ENCODE data around the gene GNAQ. TPM values are rescaled to one million over a fixed set of nuclear protein-coding genes. Genes with fewer than 3 reads are reported as not detected.
A peak's percentile ranks its signal among the peaks of the same experiment; 100 is the strongest.

GNAQ gene
- total and polyA plus RNA-seq, 9 donors: 22.0 to 72.2 (median 53.1) TPM

DNA sequence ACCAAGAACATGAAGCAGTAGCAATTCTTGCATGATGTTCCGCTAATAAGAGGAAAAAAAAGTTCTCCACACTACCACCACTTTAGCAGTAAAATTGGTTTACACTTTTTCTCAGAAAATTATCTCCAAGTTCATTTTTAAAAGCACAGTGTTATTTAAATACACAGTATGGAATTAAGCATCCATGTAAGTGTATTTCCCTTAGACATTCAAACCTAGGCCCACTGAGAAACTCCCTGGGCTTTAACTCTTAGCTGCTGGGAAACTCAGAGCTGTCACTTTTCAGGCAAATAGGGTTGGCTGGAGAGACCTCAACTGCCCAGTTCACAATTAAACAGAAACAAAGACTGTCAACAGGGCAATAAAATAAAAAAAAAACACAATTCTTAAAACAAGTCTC is 2.7 kb downstream of the GNAQ start:
- H3K9me3 ChIP-seq: no peaks in the 10 kb centered on the region
- no peaks in the 10 kb centered on the region for H3K36me3 ChIP-seq
- H3K4me1 ChIP-seq (ENCODE audit: insufficient read depth): peaks cover 6% of the 10 kb centered on the region
- H3K27me3 ChIP-seq: no peaks in the 10 kb centered on the region
- intact Hi-C loops (cut with DNase I): no loop called here
- no peak for DNase-seq
- WGBS, 3 donors: 33 to 52% (median 48%) methylated on average over 1 of the region's 1 CpG
- TF ChIP-seq, protein P1, sequence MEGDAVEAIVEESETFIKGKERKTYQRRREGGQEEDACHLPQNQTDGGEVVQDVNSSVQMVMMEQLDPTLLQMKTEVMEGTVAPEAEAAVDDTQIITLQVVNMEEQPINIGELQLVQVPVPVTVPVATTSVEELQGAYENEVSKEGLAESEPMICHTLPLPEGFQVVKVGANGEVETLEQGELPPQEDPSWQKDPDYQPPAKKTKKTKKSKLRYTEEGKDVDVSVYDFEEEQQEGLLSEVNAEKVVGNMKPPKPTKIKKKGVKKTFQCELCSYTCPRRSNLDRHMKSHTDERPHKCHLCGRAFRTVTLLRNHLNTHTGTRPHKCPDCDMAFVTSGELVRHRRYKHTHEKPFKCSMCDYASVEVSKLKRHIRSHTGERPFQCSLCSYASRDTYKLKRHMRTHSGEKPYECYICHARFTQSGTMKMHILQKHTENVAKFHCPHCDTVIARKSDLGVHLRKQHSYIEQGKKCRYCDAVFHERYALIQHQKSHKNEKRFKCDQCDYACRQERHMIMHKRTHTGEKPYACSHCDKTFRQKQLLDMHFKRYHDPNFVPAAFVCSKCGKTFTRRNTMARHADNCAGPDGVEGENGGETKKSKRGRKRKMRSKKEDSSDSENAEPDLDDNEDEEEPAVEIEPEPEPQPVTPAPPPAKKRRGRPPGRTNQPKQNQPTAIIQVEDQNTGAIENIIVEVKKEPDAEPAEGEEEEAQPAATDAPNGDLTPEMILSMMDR (IDR thresholded peaks at IDR 0.05): no peak
- TF ChIP-seq POLR2A (IDR thresholded peaks at IDR 0.05) (no peak), EP300 (IDR thresholded peaks at IDR 0.05) (no peak)
- H3K27ac ChIP-seq: peak overlapping the region in 1 of 2 donors; percentile 96
- peak overlapping the region; percentile 20 for H3K4me3 ChIP-seq

DNA sequence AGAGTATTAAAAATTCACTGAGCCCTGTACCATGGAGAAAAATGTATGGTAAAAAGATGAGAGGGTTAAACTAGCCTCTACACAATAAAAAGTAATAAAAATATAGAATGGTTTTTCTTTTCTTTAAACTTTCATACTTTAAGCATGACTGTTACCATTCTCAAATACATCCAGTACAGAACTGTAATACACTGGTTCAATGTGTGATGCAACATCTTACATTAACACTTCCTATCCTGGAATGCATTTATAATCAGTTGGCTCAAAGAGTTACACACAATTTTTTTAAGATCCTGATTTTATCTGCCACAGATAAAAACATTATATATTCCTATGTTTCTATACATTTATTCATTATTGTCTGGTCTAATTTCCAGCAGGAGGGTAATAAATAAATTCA is 4.7 kb downstream of the GNAQ start:
- Histone ChIP-seq H3K4me3 (no peak overlapping the region), H3K36me3 (no peaks in the 10 kb centered on the region), H3K27me3 (no peaks in the 10 kb centered on the region), H3K4me1 (ENCODE audit: insufficient read depth) (peaks cover 6% of the 10 kb centered on the region), H3K27ac (no peak overlapping the region), H3K9me3 (no peaks in the 10 kb centered on the region)
- no peak for DNase-seq
- intact Hi-C loops (cut with DNase I): no loop called here
- TF ChIP-seq, protein P1 (IDR thresholded peaks at IDR 0.05): no peak
- TF ChIP-seq EP300 (IDR thresholded peaks at IDR 0.05): no peak
- no peak for TF ChIP-seq POLR2A (IDR thresholded peaks at IDR 0.05)

DNA sequence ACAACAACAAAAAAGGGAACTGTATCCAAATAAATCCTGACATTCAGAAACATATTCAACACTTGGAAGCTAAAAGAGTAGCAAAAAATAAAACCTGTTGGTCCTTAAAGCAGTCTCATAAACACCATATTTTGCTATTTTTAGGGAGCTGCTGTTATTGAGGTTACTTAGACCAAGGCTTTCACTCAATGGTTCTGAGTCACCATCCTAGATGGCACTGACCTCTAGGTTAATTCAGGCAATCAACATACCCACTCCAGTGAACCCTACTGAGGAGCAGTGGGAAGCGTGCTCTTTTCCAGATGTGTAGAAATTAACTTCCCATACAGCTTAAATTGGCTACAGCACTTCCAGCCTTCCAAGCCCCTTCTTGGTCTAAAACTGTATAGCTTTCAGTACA is 5.2 kb downstream of the GNAQ start:
- no peak overlapping the region for H3K4me3 ChIP-seq
- H3K27ac ChIP-seq: no peak overlapping the region
- intact Hi-C loops (cut with DNase I): no loop called here
- H3K36me3 ChIP-seq: no peaks in the 10 kb centered on the region
- peaks cover 9% of the 10 kb centered on the region for H3K4me1 ChIP-seq (ENCODE audit: insufficient read depth)
- 79 to 97% (median 81%) methylated on average over 1 of the region's 1 CpG for WGBS, 3 donors
- H3K27me3 ChIP-seq: no peaks in the 10 kb centered on the region
- H3K9me3 ChIP-seq: no peaks in the 10 kb centered on the region
- no peak for DNase-seq
- TF ChIP-seq EP300 (IDR thresholded peaks at IDR 0.05): no peak
- TF ChIP-seq POLR2A (IDR thresholded peaks at IDR 0.05): no peak
- TF ChIP-seq, protein P1 (IDR thresholded peaks at IDR 0.05): no peak

DNA sequence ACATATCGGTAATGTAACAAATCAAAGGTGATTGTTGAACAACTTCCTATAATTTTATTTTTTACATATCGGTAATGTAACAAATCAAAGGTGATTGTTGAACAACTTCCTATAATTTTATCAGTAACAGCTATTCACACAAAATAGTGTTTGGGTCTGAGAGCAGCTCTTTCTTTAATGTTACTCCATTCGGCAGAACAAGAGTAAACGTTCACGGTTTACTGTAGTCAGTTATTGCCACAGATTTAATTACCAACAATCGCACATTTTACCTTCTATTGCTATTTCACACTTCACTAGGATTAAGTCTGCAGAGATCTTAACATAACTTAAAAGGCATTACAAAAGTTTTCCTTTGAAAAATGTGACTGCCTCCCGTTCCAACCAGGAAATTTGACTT is 6.4 kb downstream of the GNAQ start:
- WGBS, 3 donors: 65 to 74% (median 73%) methylated on average over 7 of the region's 7 CpGs
- no peak for DNase-seq
- Histone ChIP-seq H3K36me3 (no peaks in the 10 kb centered on the region), H3K27ac (no peak overlapping the region), H3K4me3 (no peak overlapping the region), H3K9me3 (no peaks in the 10 kb centered on the region), H3K4me1 (ENCODE audit: insufficient read depth) (peaks cover 17% of the 10 kb centered on the region), H3K27me3 (no peaks in the 10 kb centered on the region)
- intact Hi-C loops (cut with DNase I): no loop called here
- TF ChIP-seq, protein P1 (IDR thresholded peaks at IDR 0.05): no peak
- TF ChIP-seq EP300 (IDR thresholded peaks at IDR 0.05): no peak
- TF ChIP-seq POLR2A (IDR thresholded peaks at IDR 0.05): no peak
